HepG2 (cell line): Measurements from ENCODE around the gene RAN. TPM values are rescaled to one million over a fixed set of nuclear protein-coding genes. Genes with fewer than 3 reads are reported as not detected.
A peak's percentile ranks its signal among the peaks of the same experiment; 100 is the strongest.

Source experiments
- ATF1 ChIP-seq: IDR thresholded peaks from 2 replicates; pipeline ENCODE4 v1.6.1; 2016; ENCODE audit warnings: mild to moderate bottlenecking, control low read depth
- BRD4 ChIP-seq: sonication (generic); formaldehyde crosslinking; IDR thresholded peaks from 2 replicates; pipeline ENCODE4 v1.4.0; 2020; ENCODE audit warnings: missing genetic modification reagents
- HMG20A ChIP-seq: IDR thresholded peaks from 2 replicates; pipeline ENCODE4 v1.6.1; 2016; ENCODE audit warnings: borderline replicate concordance
- LCORL ChIP-seq, 2 experiments: fragments of 450-650 bp in 1 of 2; sonication (generic) in 1 of 2; formaldehyde crosslinking in 1 of 2; IDR thresholded peaks; 2 replicates each; pipeline versions ENCODE4 v1.5.0 to v1.6.1; 2017 to 2020; ENCODE audit warnings: antibody characterized with exemption in 1 of 2, missing genetic modification reagents in 1 of 2
- MBD4 ChIP-seq: IDR thresholded peaks from 2 replicates; pipeline ENCODE4 v1.6.1; 2012; ENCODE audit warnings: low read length, inconsistent platforms, borderline replicate concordance
- MEF2D ChIP-seq: sonication (generic); formaldehyde crosslinking; IDR thresholded peaks from 2 replicates; pipeline ENCODE4 v1.5.1; 2020; ENCODE audit warnings: mild to moderate bottlenecking, missing genetic modification reagents
- PITX1 ChIP-seq: sonication (generic); formaldehyde crosslinking; IDR thresholded peaks from 2 replicates; pipeline ENCODE4 v1.5.1; 2020; ENCODE audit warnings: mild to moderate bottlenecking, missing genetic modification reagents
- POLR2AphosphoS2 ChIP-seq: IDR thresholded peaks from 2 replicates; pipeline ENCODE4 v1.6.1; 2011; ENCODE audit warnings: low read depth, low read length, improper control_type of control experiment
- PPARG ChIP-seq: conservative IDR thresholded peaks from 2 replicates; pipeline ENCODE4 v1.6.1; 2016; ENCODE audit warnings: missing biosample characterization, missing genetic modification reagents
- SIN3A ChIP-seq: IDR thresholded peaks from 2 replicates; pipeline ENCODE4 v1.6.1; 2011; ENCODE audit warnings: low read depth, mild to moderate bottlenecking, control low read depth, low read length, borderline replicate concordance
- TMF1 ChIP-seq: sonication (generic); formaldehyde crosslinking; IDR thresholded peaks from 2 replicates; pipeline ENCODE4 v1.8.1; 2022; ENCODE audit warnings: low read depth, missing genetic modification reagents
- XRCC5 ChIP-seq: fragments of 200-400 bp; formaldehyde crosslinking; optimal IDR thresholded peaks from 2 replicates; pipeline ENCODE3; 2017; ENCODE audit warnings: mild to moderate bottlenecking, low read length
- ZBTB21 ChIP-seq: sonication (generic); formaldehyde crosslinking; IDR thresholded peaks from 2 replicates; pipeline ENCODE4 v1.4.0; 2020; ENCODE audit warnings: missing genetic modification reagents
- ZBTB7B ChIP-seq: sonication (generic); formaldehyde crosslinking; IDR thresholded peaks from 2 replicates; pipeline ENCODE4 v1.4.0; 2020; ENCODE audit warnings: missing genetic modification reagents
- ZEB1 ChIP-seq: IDR thresholded peaks from 2 replicates; pipeline ENCODE4 v1.6.1; 2012; ENCODE audit warnings: mild to moderate bottlenecking, low read depth, inconsistent platforms; ENCODE audit not compliant: insufficient replicate concordance
- ZNF12 ChIP-seq: sonication (generic); formaldehyde crosslinking; IDR thresholded peaks from 2 replicates; pipeline ENCODE4 v1.5.0; 2020; ENCODE audit warnings: missing genetic modification reagents
- ZNF160 ChIP-seq: sonication (generic); formaldehyde crosslinking; IDR thresholded peaks from 2 replicates; pipeline ENCODE4 v1.8.0; 2022; ENCODE audit warnings: mild to moderate bottlenecking, inconsistent platforms, missing genetic modification reagents
- ZNF761 ChIP-seq: sonication (generic); formaldehyde crosslinking; conservative IDR thresholded peaks from 2 replicates; pipeline ENCODE4 v1.4.0; 2020; ENCODE audit warnings: mild to moderate bottlenecking, missing genetic modification reagents
- ZNF768 ChIP-seq: sonication (generic); formaldehyde crosslinking; IDR thresholded peaks from 2 replicates; pipeline ENCODE4 v1.4.0; 2020; ENCODE audit warnings: missing genetic modification reagents
- ZNF841 ChIP-seq: sonication (generic); formaldehyde crosslinking; IDR thresholded peaks from 2 replicates; pipeline ENCODE4 v1.8.1; 2023; ENCODE audit warnings: missing genetic modification reagents, borderline replicate concordance
- ZNF850 ChIP-seq: sonication (generic); formaldehyde crosslinking; conservative IDR thresholded peaks from 2 replicates; pipeline ENCODE4 v1.9.0; 2021; ENCODE audit warnings: mild to moderate bottlenecking, missing genetic modification reagents
- polyA plus RNA-seq, 8 experiments: library from polyadenylated mRNA; depleted of rRNA in 3 of 8; stranded (reverse) in 7 of 8; unstranded in 1 of 8; fragments of >200 nt; fragmentation: Illumina TruSeq in 4 of 8; extraction: Trizol in 4 of 8; gene quantifications; 2 replicates each; pipeline versions ENCODE4 v1.2.1 to v1.2.3, GENCODE V29; 2011 to 2016; ENCODE audit warnings: low read depth in 4 of 8, missing spikeins in 1 of 8, mixed read lengths in 1 of 8; ENCODE audit not compliant: insufficient read depth in 1 of 8
- total RNA-seq, 5 experiments: library from RNA; depleted of rRNA; stranded (reverse); fragments of >200 nt; fragmentation: Illumina TruSeq; extraction: Trizol; gene quantifications; 2 replicates each; pipeline ENCODE4 v1.2.3, GENCODE V29; 2016; ENCODE audit warnings: low read depth in 1 of 5
- TF ChIP-seq, protein P1 (sequence below): IDR thresholded peaks from 2 replicates; pipeline ENCODE4 v1.6.1; 2012; ENCODE audit warnings: inconsistent platforms
- TF ChIP-seq, protein P2 (sequence below): sonication (generic); formaldehyde crosslinking; IDR thresholded peaks from 2 replicates; pipeline ENCODE4 v1.5.1; 2020; ENCODE audit warnings: mild to moderate bottlenecking, missing genetic modification reagents, borderline replicate concordance
- TF ChIP-seq, protein P3 (sequence below): sonication (generic); formaldehyde crosslinking; IDR thresholded peaks from 2 replicates; pipeline ENCODE4 v1.4.0; 2020; ENCODE audit warnings: mild to moderate bottlenecking, missing genetic modification reagents
- TF ChIP-seq, protein P4 (sequence below): sonication (generic); formaldehyde crosslinking; IDR thresholded peaks from 2 replicates; pipeline ENCODE4 v1.5.0; 2020; ENCODE audit warnings: mild to moderate bottlenecking, missing genetic modification reagents

Gene RAN
- total and polyA plus RNA-seq, 2 of the 13 experiments (the other 11 are each of a cell fraction or from before 2014, with no cell fraction given), result 1,335 to 1,630 TPM

DNA sequence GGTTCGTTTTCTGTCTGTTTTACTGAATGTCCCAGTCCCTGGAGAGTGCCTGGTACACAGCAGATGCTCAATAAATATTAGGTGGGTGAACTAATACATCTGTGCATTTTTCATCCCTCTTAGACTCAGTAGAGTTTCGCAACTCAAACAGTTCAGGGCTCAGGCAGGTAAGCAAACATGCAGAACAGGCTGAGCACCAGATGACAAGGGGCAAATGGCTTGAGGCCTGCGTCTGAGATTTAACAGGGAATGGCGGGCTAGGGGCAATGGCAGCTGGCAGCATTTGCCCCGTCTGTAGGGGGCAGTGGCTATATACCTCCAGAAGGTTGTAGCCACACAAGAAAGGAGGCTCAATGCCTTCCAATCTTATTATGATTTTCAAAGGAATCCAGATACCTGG is 8.6 kb upstream of the RAN start (continued):
- peak; percentile 97 for TF ChIP-seq ZEB1
- TF ChIP-seq POLR2AphosphoS2, result no peak
- no peak for TF ChIP-seq LCORL (IDR thresholded peaks at IDR 0.05)
- TF ChIP-seq LCORL (CRISPR knock-in tag; IDR thresholded peaks at IDR 0.05), result peak; percentile 59
- TF ChIP-seq ZBTB7B, result no peak; the same call in 1 of the 2 replicates
- no peak for TF ChIP-seq BRD4
- no peak for TF ChIP-seq ZNF850 (CRISPR knock-in tag)
- TF ChIP-seq, protein P1, sequence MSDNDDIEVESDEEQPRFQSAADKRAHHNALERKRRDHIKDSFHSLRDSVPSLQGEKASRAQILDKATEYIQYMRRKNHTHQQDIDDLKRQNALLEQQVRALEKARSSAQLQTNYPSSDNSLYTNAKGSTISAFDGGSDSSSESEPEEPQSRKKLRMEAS, result no peak
- no peak for TF ChIP-seq TMF1
- TF ChIP-seq, protein P2, sequence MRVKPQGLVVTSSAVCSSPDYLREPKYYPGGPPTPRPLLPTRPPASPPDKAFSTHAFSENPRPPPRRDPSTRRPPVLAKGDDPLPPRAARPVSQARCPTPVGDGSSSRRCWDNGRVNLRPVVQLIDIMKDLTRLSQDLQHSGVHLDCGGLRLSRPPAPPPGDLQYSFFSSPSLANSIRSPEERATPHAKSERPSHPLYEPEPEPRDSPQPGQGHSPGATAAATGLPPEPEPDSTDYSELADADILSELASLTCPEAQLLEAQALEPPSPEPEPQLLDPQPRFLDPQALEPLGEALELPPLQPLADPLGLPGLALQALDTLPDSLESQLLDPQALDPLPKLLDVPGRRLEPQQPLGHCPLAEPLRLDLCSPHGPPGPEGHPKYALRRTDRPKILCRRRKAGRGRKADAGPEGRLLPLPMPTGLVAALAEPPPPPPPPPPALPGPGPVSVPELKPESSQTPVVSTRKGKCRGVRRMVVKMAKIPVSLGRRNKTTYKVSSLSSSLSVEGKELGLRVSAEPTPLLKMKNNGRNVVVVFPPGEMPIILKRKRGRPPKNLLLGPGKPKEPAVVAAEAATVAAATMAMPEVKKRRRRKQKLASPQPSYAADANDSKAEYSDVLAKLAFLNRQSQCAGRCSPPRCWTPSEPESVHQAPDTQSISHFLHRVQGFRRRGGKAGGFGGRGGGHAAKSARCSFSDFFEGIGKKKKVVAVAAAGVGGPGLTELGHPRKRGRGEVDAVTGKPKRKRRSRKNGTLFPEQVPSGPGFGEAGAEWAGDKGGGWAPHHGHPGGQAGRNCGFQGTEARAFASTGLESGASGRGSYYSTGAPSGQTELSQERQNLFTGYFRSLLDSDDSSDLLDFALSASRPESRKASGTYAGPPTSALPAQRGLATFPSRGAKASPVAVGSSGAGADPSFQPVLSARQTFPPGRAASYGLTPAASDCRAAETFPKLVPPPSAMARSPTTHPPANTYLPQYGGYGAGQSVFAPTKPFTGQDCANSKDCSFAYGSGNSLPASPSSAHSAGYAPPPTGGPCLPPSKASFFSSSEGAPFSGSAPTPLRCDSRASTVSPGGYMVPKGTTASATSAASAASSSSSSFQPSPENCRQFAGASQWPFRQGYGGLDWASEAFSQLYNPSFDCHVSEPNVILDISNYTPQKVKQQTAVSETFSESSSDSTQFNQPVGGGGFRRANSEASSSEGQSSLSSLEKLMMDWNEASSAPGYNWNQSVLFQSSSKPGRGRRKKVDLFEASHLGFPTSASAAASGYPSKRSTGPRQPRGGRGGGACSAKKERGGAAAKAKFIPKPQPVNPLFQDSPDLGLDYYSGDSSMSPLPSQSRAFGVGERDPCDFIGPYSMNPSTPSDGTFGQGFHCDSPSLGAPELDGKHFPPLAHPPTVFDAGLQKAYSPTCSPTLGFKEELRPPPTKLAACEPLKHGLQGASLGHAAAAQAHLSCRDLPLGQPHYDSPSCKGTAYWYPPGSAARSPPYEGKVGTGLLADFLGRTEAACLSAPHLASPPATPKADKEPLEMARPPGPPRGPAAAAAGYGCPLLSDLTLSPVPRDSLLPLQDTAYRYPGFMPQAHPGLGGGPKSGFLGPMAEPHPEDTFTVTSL, result 0 out of 2 replicates have a peak, but pooled peaks have one; percentile 32
- TF ChIP-seq ZNF841 (CRISPR knock-in tag), result no peak
- no peak for TF ChIP-seq ZNF768 (CRISPR knock-in tag)
- no peak for TF ChIP-seq ZBTB21 (CRISPR knock-in tag)
- TF ChIP-seq, protein P3, sequence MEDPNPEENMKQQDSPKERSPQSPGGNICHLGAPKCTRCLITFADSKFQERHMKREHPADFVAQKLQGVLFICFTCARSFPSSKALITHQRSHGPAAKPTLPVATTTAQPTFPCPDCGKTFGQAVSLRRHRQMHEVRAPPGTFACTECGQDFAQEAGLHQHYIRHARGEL, result no peak
- no peak for TF ChIP-seq PITX1
- no peak for TF ChIP-seq ZNF160 (CRISPR knock-in tag)
- peak; percentile 24; the same call in 1 of the 2 replicates for TF ChIP-seq HMG20A (CRISPR knock-in tag)
- TF ChIP-seq MBD4, result no peak
- no peak for TF ChIP-seq XRCC5
- no peak for TF ChIP-seq SIN3A
- TF ChIP-seq ATF1 (CRISPR knock-in tag), result no peak
- TF ChIP-seq ZNF761, result no peak
- TF ChIP-seq, protein P4, sequence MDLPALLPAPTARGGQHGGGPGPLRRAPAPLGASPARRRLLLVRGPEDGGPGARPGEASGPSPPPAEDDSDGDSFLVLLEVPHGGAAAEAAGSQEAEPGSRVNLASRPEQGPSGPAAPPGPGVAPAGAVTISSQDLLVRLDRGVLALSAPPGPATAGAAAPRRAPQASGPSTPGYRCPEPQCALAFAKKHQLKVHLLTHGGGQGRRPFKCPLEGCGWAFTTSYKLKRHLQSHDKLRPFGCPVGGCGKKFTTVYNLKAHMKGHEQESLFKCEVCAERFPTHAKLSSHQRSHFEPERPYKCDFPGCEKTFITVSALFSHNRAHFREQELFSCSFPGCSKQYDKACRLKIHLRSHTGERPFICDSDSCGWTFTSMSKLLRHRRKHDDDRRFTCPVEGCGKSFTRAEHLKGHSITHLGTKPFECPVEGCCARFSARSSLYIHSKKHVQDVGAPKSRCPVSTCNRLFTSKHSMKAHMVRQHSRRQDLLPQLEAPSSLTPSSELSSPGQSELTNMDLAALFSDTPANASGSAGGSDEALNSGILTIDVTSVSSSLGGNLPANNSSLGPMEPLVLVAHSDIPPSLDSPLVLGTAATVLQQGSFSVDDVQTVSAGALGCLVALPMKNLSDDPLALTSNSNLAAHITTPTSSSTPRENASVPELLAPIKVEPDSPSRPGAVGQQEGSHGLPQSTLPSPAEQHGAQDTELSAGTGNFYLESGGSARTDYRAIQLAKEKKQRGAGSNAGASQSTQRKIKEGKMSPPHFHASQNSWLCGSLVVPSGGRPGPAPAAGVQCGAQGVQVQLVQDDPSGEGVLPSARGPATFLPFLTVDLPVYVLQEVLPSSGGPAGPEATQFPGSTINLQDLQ (CRISPR knock-in tag), result no peak
- TF ChIP-seq ZNF12, result no peak
- TF ChIP-seq PPARG (CRISPR knock-in tag), result no peak
- no peak for TF ChIP-seq MEF2D (CRISPR knock-in tag)
